ENCODE data around the gene TBC1D24. TPM values are rescaled to one million over a fixed set of nuclear protein-coding genes. Genes with fewer than 3 reads are reported as not detected.

TBC1D24 gene
- total RNA-seq, 4 donors from 2014 or later = 5.6 to 16.2 (median 13.6) TPM

DNA sequence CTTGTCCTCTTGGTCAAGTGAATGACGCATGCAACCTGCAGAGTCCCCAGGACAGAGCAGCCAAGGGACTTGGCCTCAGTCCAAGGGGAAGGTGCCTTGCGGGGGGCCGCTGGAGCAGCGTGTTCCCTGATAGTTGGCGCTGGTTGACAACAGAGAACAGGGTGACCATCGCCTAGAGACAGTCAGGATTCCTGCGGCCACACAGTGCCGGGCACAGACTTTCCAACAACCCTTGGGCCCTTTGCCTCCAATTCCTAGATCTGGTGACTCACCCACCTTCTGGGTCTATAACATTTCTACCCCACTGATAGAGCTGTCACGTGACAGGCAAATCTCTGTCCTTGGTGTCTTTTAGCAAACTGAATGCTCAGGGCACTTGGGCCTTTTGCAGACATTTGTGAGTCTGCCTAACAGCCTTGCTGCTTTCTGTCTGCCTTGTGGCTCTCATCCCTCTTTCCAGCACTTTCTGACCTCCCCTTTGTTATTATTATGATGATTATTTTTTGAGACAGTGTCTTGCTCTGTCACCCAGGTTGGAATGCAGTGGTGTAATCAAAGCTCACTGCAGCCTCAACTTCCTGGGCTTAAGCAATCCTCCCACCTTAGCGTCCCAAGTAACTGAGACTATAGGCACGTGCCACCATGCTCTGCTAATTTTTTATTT, 26.9 kb upstream of the TBC1D24 start:
- Histone ChIP-seq H3K9me3 (no peaks in the 10 kb centered on the region), H3K27ac (no peak overlapping the region), H3K27me3 (no peaks in the 10 kb centered on the region), H3K4me3 (no peak overlapping the region), H3K36me3 (peaks cover 0 to 14% (median 0%) of the 10 kb centered on the region in 3 donors), H3K4me1 (no peaks in the 10 kb centered on the region)
- no peak for DNase-seq
- no peak for TF ChIP-seq POLR2A (IDR thresholded peaks at IDR 0.05)
- TF ChIP-seq, protein P1, sequence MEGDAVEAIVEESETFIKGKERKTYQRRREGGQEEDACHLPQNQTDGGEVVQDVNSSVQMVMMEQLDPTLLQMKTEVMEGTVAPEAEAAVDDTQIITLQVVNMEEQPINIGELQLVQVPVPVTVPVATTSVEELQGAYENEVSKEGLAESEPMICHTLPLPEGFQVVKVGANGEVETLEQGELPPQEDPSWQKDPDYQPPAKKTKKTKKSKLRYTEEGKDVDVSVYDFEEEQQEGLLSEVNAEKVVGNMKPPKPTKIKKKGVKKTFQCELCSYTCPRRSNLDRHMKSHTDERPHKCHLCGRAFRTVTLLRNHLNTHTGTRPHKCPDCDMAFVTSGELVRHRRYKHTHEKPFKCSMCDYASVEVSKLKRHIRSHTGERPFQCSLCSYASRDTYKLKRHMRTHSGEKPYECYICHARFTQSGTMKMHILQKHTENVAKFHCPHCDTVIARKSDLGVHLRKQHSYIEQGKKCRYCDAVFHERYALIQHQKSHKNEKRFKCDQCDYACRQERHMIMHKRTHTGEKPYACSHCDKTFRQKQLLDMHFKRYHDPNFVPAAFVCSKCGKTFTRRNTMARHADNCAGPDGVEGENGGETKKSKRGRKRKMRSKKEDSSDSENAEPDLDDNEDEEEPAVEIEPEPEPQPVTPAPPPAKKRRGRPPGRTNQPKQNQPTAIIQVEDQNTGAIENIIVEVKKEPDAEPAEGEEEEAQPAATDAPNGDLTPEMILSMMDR (IDR thresholded peaks at IDR 0.05) = no peak

DNA sequence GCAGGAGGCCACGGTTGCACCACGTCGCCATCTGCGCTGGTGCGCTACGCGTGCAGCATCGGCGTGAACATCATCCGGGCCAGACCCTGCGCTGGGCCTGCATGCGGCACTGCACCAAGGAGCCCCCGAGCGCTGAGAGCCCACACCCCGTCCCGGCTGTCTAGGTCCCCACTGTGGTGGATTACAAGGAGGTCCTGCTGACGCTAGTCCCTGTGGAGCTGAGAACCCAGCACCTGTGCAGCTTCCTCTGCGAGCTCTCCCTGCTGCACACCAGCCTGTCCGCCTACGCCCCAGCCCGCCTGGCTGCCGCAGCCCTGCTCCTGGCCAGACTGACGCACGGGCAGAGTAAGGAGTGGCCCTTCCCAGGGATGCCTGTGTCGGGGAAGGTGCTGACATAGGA, 25.8 kb upstream of the TBC1D24 start:
- H3K9me3 ChIP-seq = no peaks in the 10 kb centered on the region
- no peak overlapping the region for H3K4me3 ChIP-seq
- peaks cover 0 to 22% (median 0%) of the 10 kb centered on the region in 3 donors for H3K36me3 ChIP-seq
- no peaks in the 10 kb centered on the region for H3K4me1 ChIP-seq
- H3K27me3 ChIP-seq = no peaks in the 10 kb centered on the region
- TF ChIP-seq, protein P1 (IDR thresholded peaks at IDR 0.05) = no peak
- DNase-seq = no peak
- no peak overlapping the region for H3K27ac ChIP-seq

DNA sequence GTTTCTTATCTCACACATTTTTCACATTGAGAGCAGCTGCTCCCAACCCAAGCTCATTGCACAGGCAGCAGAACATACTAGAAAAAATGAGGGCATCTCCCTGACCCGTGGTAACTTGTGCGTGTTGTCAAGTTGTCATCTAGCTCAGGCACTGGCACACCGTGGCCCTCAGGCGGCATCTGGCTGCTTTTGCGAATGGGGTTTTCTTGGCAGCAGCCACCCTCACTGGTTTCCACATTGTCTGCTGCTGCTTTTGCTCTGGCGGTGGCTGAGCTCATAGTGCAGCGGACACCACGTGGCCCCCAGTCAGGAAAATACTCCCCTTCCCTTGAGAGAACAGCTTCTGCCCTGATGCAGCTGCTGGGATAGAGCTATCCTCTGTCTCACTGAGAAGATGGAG, 24.4 kb upstream of the TBC1D24 start:
- no peak overlapping the region for H3K4me3 ChIP-seq
- no peaks in the 10 kb centered on the region for H3K4me1 ChIP-seq
- no peaks in the 10 kb centered on the region for H3K9me3 ChIP-seq
- H3K27ac ChIP-seq = no peak overlapping the region
- no peaks in the 10 kb centered on the region for H3K27me3 ChIP-seq
- TF ChIP-seq, protein P1 (IDR thresholded peaks at IDR 0.05) = no peak
- TF ChIP-seq POLR2A (IDR thresholded peaks at IDR 0.05) = no peak
- DNase-seq = no peak
- H3K36me3 ChIP-seq = peaks cover 0 to 28% (median 0%) of the 10 kb centered on the region in 3 donors

DNA sequence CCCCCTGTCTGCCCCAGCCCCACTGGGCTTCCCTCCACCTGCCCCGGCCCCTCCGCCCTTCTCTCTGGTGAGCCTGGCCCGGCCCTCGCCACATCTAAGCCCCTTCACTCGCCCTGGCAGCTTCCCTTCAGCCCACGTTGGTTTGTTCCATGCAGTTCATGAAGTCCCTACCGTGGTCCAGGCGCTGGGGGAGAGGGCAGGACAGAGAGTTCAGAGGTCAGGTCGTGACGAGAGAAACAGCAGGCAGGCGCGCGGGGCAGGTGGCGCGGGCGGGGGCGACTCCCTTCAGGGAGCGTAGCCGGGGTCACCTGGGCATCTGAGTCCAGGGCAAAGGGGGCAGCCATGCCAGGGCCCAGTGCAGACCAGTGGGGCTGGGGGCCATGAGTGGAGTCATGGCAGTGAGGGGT, 23.9 kb upstream of the TBC1D24 start:
- no peak for DNase-seq
- no peak overlapping the region for H3K4me3 ChIP-seq
- peaks cover 0 to 25% (median 0%) of the 10 kb centered on the region in 3 donors for H3K36me3 ChIP-seq
- TF ChIP-seq, protein P1 (IDR thresholded peaks at IDR 0.05) = no peak
- TF ChIP-seq POLR2A (IDR thresholded peaks at IDR 0.05) = no peak
- no peaks in the 10 kb centered on the region for H3K4me1 ChIP-seq
- H3K27ac ChIP-seq = no peak overlapping the region
- no peaks in the 10 kb centered on the region for H3K9me3 ChIP-seq
- no peaks in the 10 kb centered on the region for H3K27me3 ChIP-seq

DNA sequence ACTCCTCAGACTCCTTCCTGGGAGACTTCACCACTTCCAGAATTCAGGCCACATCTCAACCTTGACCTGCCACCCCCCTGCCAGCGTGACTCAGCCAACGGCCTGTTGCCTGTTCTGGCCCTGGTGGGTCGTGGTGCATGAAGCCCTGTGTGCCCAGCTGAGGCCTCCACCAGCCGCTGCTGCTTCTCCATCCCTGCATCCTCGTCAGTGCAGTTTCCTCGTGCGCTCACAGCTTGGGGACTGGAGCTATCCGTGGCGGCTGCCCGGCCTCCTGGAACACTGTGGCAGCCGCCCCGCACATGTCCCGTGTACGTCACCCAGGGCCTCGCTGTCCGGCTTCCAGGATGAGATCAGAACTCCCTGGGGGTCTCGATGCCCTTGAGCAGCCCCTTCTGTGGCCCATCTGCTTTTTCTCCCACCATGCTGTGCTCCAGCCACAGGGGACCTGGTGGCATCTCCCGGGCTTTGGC, 23.0 kb upstream of the TBC1D24 start:
- TF ChIP-seq, protein P1 (IDR thresholded peaks at IDR 0.05) = no peak
- TF ChIP-seq POLR2A (IDR thresholded peaks at IDR 0.05) = no peak
- H3K9me3 ChIP-seq = no peaks in the 10 kb centered on the region

More for the DNA sequence above, 23.0 kb upstream of the TBC1D24 start:
- no peak for DNase-seq
- Histone ChIP-seq H3K4me3 (no peak overlapping the region), H3K36me3 (peaks cover 0 to 24% (median 0%) of the 10 kb centered on the region in 3 donors), H3K4me1 (no peaks in the 10 kb centered on the region), H3K27ac (no peak overlapping the region), H3K27me3 (no peaks in the 10 kb centered on the region)
